H9 (cell line): Measurements from ENCODE around the gene FUT4. TPM values are rescaled to one million over a fixed set of nuclear protein-coding genes. Genes with fewer than 3 reads are reported as not detected.

ENCODE experiments used
- DNase-seq: peaks from one replicate; pipeline ENCODE4 v3.0.0-alpha.2; 2017
- H2AFZ ChIP-seq: one replicate; pipeline ENCODE4 v1.6.1; 2013; ENCODE audit warnings: mild to moderate bottlenecking, low read length, control low read depth, moderate library complexity
- H2AK5ac ChIP-seq: 2 replicates; pipeline ENCODE4 v1.6.1; 2013; ENCODE audit warnings: low read length, control low read depth, mixed read lengths; ENCODE audit not compliant: insufficient read length
- H2BK120ac ChIP-seq: one replicate; pipeline ENCODE4 v1.6.1; 2013; ENCODE audit warnings: low read depth, mild to moderate bottlenecking, low read length, control low read depth, inconsistent platforms; ENCODE audit not compliant: poor library complexity, severe bottlenecking
- H2BK12ac ChIP-seq: 2 replicates; pipeline ENCODE4 v1.6.1; 2013; ENCODE audit warnings: low read length, control low read depth, mixed read lengths, low read depth; ENCODE audit not compliant: insufficient read length
- H2BK15ac ChIP-seq: 2 replicates; pipeline ENCODE4 v1.6.1; 2013; ENCODE audit warnings: low read depth, low read length, control low read depth
- H2BK20ac ChIP-seq: one replicate; pipeline ENCODE4 v1.6.1; 2013; ENCODE audit warnings: low read depth, mild to moderate bottlenecking, low read length, control low read depth, inconsistent platforms; ENCODE audit not compliant: poor library complexity, severe bottlenecking
- H2BK5ac ChIP-seq: 2 replicates; pipeline ENCODE4 v1.6.1; 2013; ENCODE audit warnings: low read length, control low read depth, mixed read lengths; ENCODE audit not compliant: insufficient read length
- H3K14ac ChIP-seq: 2 replicates; pipeline ENCODE4 v1.6.1; 2013; ENCODE audit warnings: low read length, control low read depth; ENCODE audit not compliant: insufficient read depth
- H3K18ac ChIP-seq: 2 replicates; pipeline ENCODE4 v1.6.1; 2013; ENCODE audit warnings: low read depth, mild to moderate bottlenecking, mixed read lengths, low read length, control low read depth; ENCODE audit not compliant: insufficient read length
- H3K23ac ChIP-seq: 2 replicates; pipeline ENCODE4 v1.6.1; 2013; ENCODE audit warnings: low read length, control low read depth, mixed read lengths, low read depth; ENCODE audit not compliant: insufficient read length
- H3K23me2 ChIP-seq: 2 replicates; pipeline ENCODE4 v1.6.1; 2013; ENCODE audit warnings: low read depth, mild to moderate bottlenecking, mixed read lengths, low read length, control low read depth; ENCODE audit not compliant: insufficient read length, poor library complexity, severe bottlenecking
- H3K27ac ChIP-seq: 2 replicates; pipeline ENCODE4 v1.5.1; 2013; ENCODE audit warnings: low read length, control low read depth, mixed read lengths, low read depth; ENCODE audit not compliant: insufficient read length
- H3K27me3 ChIP-seq: 2 replicates; pipeline ENCODE4 v1.6.1; 2013; ENCODE audit warnings: low read length, control low read depth, inconsistent platforms; ENCODE audit not compliant: insufficient read depth
- H3K4ac ChIP-seq: 2 replicates; pipeline ENCODE4 v1.6.1; 2013; ENCODE audit warnings: low read depth, mild to moderate bottlenecking, control low read depth, inconsistent platforms, low read length, moderate library complexity
- H3K4me1 ChIP-seq: 2 replicates; pipeline ENCODE4 v1.6.1; 2013; ENCODE audit warnings: low read length, control low read depth, inconsistent platforms; ENCODE audit not compliant: insufficient read depth
- H3K4me2 ChIP-seq: 2 replicates; pipeline ENCODE4 v1.6.1; 2013; ENCODE audit warnings: low read length, control low read depth, mixed read lengths; ENCODE audit not compliant: insufficient read length, insufficient read depth
- H3K56ac ChIP-seq: 2 replicates; pipeline ENCODE4 v1.6.1; 2013; ENCODE audit warnings: low read depth, mild to moderate bottlenecking, mixed read lengths, low read length, control low read depth; ENCODE audit not compliant: insufficient read length
- H3K79me1 ChIP-seq: 2 replicates; pipeline ENCODE4 v1.6.1; 2013; ENCODE audit warnings: low read depth, mild to moderate bottlenecking, moderate library complexity, low read length, control low read depth, inconsistent platforms; ENCODE audit not compliant: insufficient read depth, poor library complexity, severe bottlenecking
- H3K79me2 ChIP-seq: 2 replicates; pipeline ENCODE4 v1.6.1; 2013; ENCODE audit warnings: low read length, control low read depth, inconsistent platforms; ENCODE audit not compliant: insufficient read depth
- H3K9ac ChIP-seq: 2 replicates; pipeline ENCODE4 v1.6.1; 2013; ENCODE audit warnings: low read length, control low read depth, mixed read lengths; ENCODE audit not compliant: insufficient read length; ENCODE audit errors: extremely low read depth
- H3K9me3 ChIP-seq: one replicate; pipeline ENCODE4 v1.6.1; 2013; ENCODE audit warnings: low read depth, low read length, inconsistent platforms; ENCODE audit not compliant: control insufficient read depth
- H3T11ph ChIP-seq: one replicate; pipeline ENCODE4 v1.6.1; 2013; ENCODE audit warnings: mild to moderate bottlenecking, low read length, control low read depth, inconsistent platforms
- H4K20me1 ChIP-seq: one replicate; pipeline ENCODE4 v1.6.1; 2013; ENCODE audit not compliant: control insufficient read depth, insufficient read length, insufficient read depth
- H4K5ac ChIP-seq: 2 replicates; pipeline ENCODE4 v1.6.1; 2013; ENCODE audit warnings: low read depth, mild to moderate bottlenecking, mixed read lengths, low read length, control low read depth; ENCODE audit not compliant: insufficient read length
- H4K8ac ChIP-seq: replicated peaks from 2 replicates; pipeline ENCODE4 v1.6.1; 2013; ENCODE audit warnings: low read length, control low read depth, mixed read lengths, low read depth; ENCODE audit not compliant: insufficient read length
- H4K91ac ChIP-seq: 2 replicates; pipeline ENCODE4 v1.6.1; 2013; ENCODE audit warnings: low read depth, mild to moderate bottlenecking, moderate library complexity, mixed read lengths, low read length, control low read depth; ENCODE audit not compliant: insufficient read length
- H3K27ac Mint-ChIP-seq, 3 experiments: 2 replicates in 2 of 3; 3 replicates in 1 of 3; pipeline ENCODE4 v1.8.0; 2020 to 2021; ENCODE audit warnings: mixed read lengths in 3 of 3, mild to moderate bottlenecking in 1 of 3, moderate library complexity in 1 of 3
- H3K27me3 Mint-ChIP-seq: 2 replicates; pipeline ENCODE4 v1.8.0; 2021; ENCODE audit warnings: low read depth, mild to moderate bottlenecking, moderate library complexity, mixed read lengths
- H3K36me3 Mint-ChIP-seq, 3 experiments: 2 replicates in 2 of 3; 3 replicates in 1 of 3; pipeline ENCODE4 v1.8.0; 2020 to 2021; ENCODE audit warnings: low read depth in 3 of 3, mixed read lengths in 3 of 3; ENCODE audit not compliant: insufficient read depth in 1 of 3
- H3K4me1 Mint-ChIP-seq, 2 experiments: 2 replicates each; pipeline ENCODE4 v1.8.0; 2020; ENCODE audit warnings: mixed read lengths in 2 of 2
- H3K4me3 Mint-ChIP-seq, 2 experiments: 2 replicates in 1 of 2; 3 replicates in 1 of 2; pipeline ENCODE4 v1.8.0; 2020 to 2021; ENCODE audit warnings: mild to moderate bottlenecking in 2 of 2, mixed read lengths in 2 of 2, moderate library complexity in 1 of 2
- H3K9me3 Mint-ChIP-seq, 2 experiments: 2 replicates in 1 of 2; 3 replicates in 1 of 2; pipeline ENCODE4 v1.8.0; 2020; ENCODE audit warnings: mild to moderate bottlenecking in 2 of 2, mixed read lengths in 2 of 2, moderate library complexity in 1 of 2
- WGBS: extraction: QIAGEN DNeasy Blood & Tissue Kit; methylation state at CpG from one replicate; pipeline ENCODE4 v1.1.7; 2013; ENCODE audit warnings: missing lambda C conversion rate, low lambda C conversion rate, mixed read lengths; ENCODE audit not compliant: insufficient read length; ENCODE audit errors: extremely low coverage; 5-methylcytosine and 5-hydroxymethylcytosine counted together
- long read RNA-seq: library from polyadenylated mRNA; unstranded; transcript quantifications from one replicate; pipeline ENCODE4 v2.0.0, GENCODE V29; 2020
- total RNA-seq: library from RNA; stranded (reverse); gene quantifications from 2 replicates; pipeline ENCODE4 v1.2.1, GENCODE V29; 2021
- TF ChIP-seq, protein P1 (sequence below): fragments of 200-600 bp; sonication (generic); conservative IDR thresholded peaks from 3 replicates; pipeline ENCODE4 v1.8.0; 2021; ENCODE audit warnings: antibody characterized with exemption, mild to moderate bottlenecking

FUT4 gene, protein sequence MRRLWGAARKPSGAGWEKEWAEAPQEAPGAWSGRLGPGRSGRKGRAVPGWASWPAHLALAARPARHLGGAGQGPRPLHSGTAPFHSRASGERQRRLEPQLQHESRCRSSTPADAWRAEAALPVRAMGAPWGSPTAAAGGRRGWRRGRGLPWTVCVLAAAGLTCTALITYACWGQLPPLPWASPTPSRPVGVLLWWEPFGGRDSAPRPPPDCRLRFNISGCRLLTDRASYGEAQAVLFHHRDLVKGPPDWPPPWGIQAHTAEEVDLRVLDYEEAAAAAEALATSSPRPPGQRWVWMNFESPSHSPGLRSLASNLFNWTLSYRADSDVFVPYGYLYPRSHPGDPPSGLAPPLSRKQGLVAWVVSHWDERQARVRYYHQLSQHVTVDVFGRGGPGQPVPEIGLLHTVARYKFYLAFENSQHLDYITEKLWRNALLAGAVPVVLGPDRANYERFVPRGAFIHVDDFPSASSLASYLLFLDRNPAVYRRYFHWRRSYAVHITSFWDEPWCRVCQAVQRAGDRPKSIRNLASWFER
- 5.3 and 5.4 TPM in 2 replicates for total RNA-seq
- long read RNA-seq, full-length matches to known transcripts, result 5 of 5 reads
- long read RNA-seq, partial matches to known transcripts, result 0 of 5 reads
- long read RNA-seq, other reads (novel, unspliced or antisense), result 0 of 5 reads

- Histone ChIP-seq H4K8ac (no peak within 1 kb of the TSS), H2BK5ac (no peak within 1 kb of the TSS), H3K9ac (peak within 1 kb of the TSS; percentile 63), H4K20me1 (no peaks in the 10 kb centered on the region), H2BK15ac (no peak within 1 kb of the TSS), H3K4me2 (peak within 1 kb of the TSS; percentile 47), H3K79me2 (peaks cover 2% of the 10 kb centered on the region; the same call in 1 of the 2 replicates), H3K14ac (peak within 1 kb of the TSS; percentile 62), H4K91ac (no peak within 1 kb of the TSS), H3K4ac (no peak within 1 kb of the TSS), H3K23me2 (peaks cover 15% of the 10 kb centered on the region), H3K23ac (no peak within 1 kb of the TSS), H3K79me1 (no peaks in the 10 kb centered on the region), H2BK20ac (no peak within 1 kb of the TSS), H2AFZ (no peak within 1 kb of the TSS), H3T11ph (no peak within 1 kb of the TSS), H4K5ac (no peak within 1 kb of the TSS), H2BK12ac (no peak within 1 kb of the TSS), H2AK5ac (no peak within 1 kb of the TSS), H2BK120ac (no peak within 1 kb of the TSS), H3K18ac (peak within 1 kb of the TSS; percentile 72), H3K27ac (no peak within 1 kb of the TSS), H3K56ac (no peak within 1 kb of the TSS), H3K9me3 (no peaks in the 10 kb centered on the region), H3K27me3 (peaks cover 9% of the 10 kb centered on the region; the same call in 1 of the 2 replicates), H3K4me1 (no peaks in the 10 kb centered on the region; the same call in 1 of the 2 replicates)
- peak within 1 kb of the TSS; percentile 88 to 94 for H3K4me3 Mint-ChIP-seq
- TF ChIP-seq, protein P1, sequence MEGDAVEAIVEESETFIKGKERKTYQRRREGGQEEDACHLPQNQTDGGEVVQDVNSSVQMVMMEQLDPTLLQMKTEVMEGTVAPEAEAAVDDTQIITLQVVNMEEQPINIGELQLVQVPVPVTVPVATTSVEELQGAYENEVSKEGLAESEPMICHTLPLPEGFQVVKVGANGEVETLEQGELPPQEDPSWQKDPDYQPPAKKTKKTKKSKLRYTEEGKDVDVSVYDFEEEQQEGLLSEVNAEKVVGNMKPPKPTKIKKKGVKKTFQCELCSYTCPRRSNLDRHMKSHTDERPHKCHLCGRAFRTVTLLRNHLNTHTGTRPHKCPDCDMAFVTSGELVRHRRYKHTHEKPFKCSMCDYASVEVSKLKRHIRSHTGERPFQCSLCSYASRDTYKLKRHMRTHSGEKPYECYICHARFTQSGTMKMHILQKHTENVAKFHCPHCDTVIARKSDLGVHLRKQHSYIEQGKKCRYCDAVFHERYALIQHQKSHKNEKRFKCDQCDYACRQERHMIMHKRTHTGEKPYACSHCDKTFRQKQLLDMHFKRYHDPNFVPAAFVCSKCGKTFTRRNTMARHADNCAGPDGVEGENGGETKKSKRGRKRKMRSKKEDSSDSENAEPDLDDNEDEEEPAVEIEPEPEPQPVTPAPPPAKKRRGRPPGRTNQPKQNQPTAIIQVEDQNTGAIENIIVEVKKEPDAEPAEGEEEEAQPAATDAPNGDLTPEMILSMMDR, result no peak
- WGBS, result no CpG with 5 or more reads among the region's 109 CpGs
- peaks cover 0 to 5% (median 0%) of the 10 kb centered on the region in 3 experiments; a peak in 1 of 7 replicates for H3K36me3 Mint-ChIP-seq
- peaks cover 28% of the 10 kb centered on the region for H3K27me3 Mint-ChIP-seq
- H3K9me3 Mint-ChIP-seq, result no peaks in the 10 kb centered on the region
- H3K4me1 Mint-ChIP-seq, result peaks cover 21 to 31% of the 10 kb centered on the region in 2 experiments
- peak; percentile 90 for DNase-seq
- H3K27ac Mint-ChIP-seq, result peak within 1 kb of the TSS; percentile 80 to 98 (median 94); a peak in 5 of 7 replicates
These were observed at the start of gene FUT4 for GRCh38 chr11:94543695-94544645. Gene FUT4, plus strand, starts transcription at chr11:94543921. Its CDS starts 213 bp downstream, at chr11:94544134.
